ENCODE data around the gene KSR1.

- TF ChIP-seq EZH2 (IDR thresholded peaks at IDR 0.05; ENCODE audit: insufficient read depth, poor library complexity, severe bottlenecking) (no peak), EZH2phosphoT487 (IDR thresholded peaks at IDR 0.05; ENCODE audit: insufficient read depth, low read depth) (no peak)
Observed at GRCh38 chr17:27413792-27414191, 42.5 kb upstream of the KSR1 start.

Measured in GM23248 (cell line).